Activated naive CD4-positive, alpha-beta T cell treated with anti-CD3 and anti-CD28 coated beads for 36 hours (primary cell): Measurements from ENCODE around the gene ADCY7. TPM values are rescaled to one million over a fixed set of nuclear protein-coding genes. Genes with fewer than 3 reads are reported as not detected.
A peak's percentile ranks its signal among the peaks of the same experiment; 100 is the strongest.

ENCODE experiments used
- CTCF ChIA-PET: fragments of 350-600 bp; sonication (Branson Sonifier 250); formaldehyde crosslinking; loops from one replicate; lab custom pipeline; 2021; ENCODE audit warnings: antibody characterized with exemption; lab: Charles Lee
- DNase-seq: peaks from one replicate; pipeline ENCODE4 v3.0.0-alpha.2; 2020
- H3K27ac Mint-ChIP-seq: one replicate; pipeline ENCODE4 v1.8.0; 2021; ENCODE audit warnings: mild to moderate bottlenecking, mixed read lengths
- H3K27me3 Mint-ChIP-seq: one replicate; pipeline ENCODE4 v1.8.0; 2021; ENCODE audit warnings: low read depth, mixed read lengths
- H3K36me3 Mint-ChIP-seq: one replicate; pipeline ENCODE4 v1.8.0; 2021; ENCODE audit warnings: low read depth, mixed read lengths
- H3K4me1 Mint-ChIP-seq: one replicate; pipeline ENCODE4 v1.8.0; 2021; ENCODE audit warnings: low read depth, mixed read lengths
- H3K4me3 Mint-ChIP-seq: one replicate; pipeline ENCODE4 v1.8.0; 2021; ENCODE audit warnings: mild to moderate bottlenecking, moderate library complexity, mixed read lengths
- H3K9me3 Mint-ChIP-seq: one replicate; pipeline ENCODE4 v1.8.0; 2021; ENCODE audit warnings: mixed read lengths
- intact Hi-C: fragments of 100-400 bp; cut with micrococcal nuclease; formaldehyde crosslinking; loops from one replicate; pipeline ENCODE4 v1.15.1; 2023
- total RNA-seq, 2 experiments: library from RNA; stranded (reverse); gene quantifications; one replicate each; pipeline ENCODE4 v1.2.3, GENCODE V29; 2021

The ADCY7 gene
- total RNA-seq: 10 to 100 TPM; 73.4 to 89.6 TPM

DNA sequence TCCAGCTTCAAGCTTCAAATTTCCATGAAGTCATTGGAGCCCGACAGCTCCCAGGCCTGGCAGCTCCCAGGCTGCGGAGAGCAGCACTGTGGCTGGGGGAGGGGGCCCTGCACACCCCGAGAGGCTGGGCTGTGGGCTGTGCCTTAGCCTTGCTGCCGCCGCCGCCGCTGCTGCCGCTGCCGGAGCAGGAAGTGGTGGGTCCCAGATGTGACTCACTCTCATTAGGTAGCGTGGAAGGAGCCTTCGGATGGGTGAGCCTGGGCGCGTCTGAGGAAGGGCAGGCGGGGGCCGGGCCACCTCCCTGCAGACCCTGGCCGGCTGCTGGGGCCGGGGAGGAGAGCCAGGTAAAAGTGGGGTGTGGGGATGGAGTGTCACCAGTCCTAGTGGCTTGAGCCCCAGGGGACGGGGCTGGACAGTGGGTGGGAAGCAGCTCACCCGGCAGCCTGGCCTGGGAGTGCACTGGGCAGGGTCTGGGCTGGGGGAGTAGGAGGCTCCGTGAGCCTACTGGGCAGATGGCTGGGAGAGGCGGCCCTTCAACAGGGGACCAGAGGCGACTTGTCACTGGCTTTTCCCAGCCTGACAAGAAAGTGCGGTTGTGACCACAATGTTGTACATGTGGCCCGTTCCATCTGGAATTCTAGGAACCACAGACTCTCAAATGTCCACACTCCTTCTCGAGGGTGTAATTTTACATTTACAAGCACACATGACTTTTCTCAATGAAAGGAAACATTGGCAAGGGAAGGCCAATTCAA lies at the start of gene ADCY7:
TSS of gene ADCY7 (plus strand) at position 215 of the 755 bp plus-strand sequence. CDS start 21,629 bp downstream, outside the sequence.
- Mint-ChIP-seq H3K9me3 (peaks cover 1% of the 10 kb centered on the region), H3K27me3 (peaks cover 3% of the 10 kb centered on the region), H3K27ac (peak within 1 kb of the TSS; percentile 94), H3K4me1 (peaks cover 60% of the 10 kb centered on the region), H3K36me3 (peaks cover 7% of the 10 kb centered on the region), H3K4me3 (peak within 1 kb of the TSS; percentile 86)
- CTCF ChIA-PET: interaction anchor here (0.5 to 3.4 kb wide), 6 partner anchors 8 to 88 kb away, joined by 3 to 30 read pairs (median 6); no protein-coding TSS in a partner anchor
- intact Hi-C loops: loop anchor here (1.0 to 5.0 kb wide), 6 partner anchors 11 to 199 kb away; partner anchors contain the start of genes BRD7 and HEATR3
- peak; percentile 91 for DNase-seq

- Mint-ChIP-seq H3K9me3 (no peaks in the 10 kb centered on the region), H3K4me3 (no peak overlapping the region), H3K27ac (no peak overlapping the region), H3K4me1 (peaks cover 9% of the 10 kb centered on the region), H3K36me3 (peaks cover 20% of the 10 kb centered on the region), H3K27me3 (no peaks in the 10 kb centered on the region)
- CTCF ChIA-PET: interaction anchor here (1.3 kb wide), 1 partner anchor 135 kb away, joined by 4 read pairs; no protein-coding TSS in a partner anchor
- intact Hi-C loops: no loop called here
- DNase-seq: no peak
Measured at GRCh38 chr16:50219402-50219975, 46.9 kb upstream of the ADCY7 start.

DNA sequence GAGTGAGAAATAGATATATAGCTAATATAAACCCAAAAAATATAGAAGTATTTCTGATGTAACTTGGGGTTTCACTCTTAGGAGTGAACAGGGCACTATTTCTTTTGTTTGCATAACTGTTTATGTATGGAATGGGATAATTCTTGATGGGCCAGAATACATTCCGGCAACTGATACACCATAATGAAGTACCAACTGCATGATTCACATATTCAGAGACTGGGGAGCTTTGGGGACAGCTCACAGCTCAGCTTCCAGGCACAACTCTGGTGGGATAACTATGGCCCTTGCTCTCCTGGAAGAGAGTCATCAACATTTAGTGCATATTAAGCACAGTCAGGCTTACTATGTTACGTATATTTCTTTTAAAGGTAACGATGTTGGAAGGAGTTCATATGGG lies 42.1 kb upstream of the ADCY7 start:
- Mint-ChIP-seq H3K27me3 (no peaks in the 10 kb centered on the region), H3K27ac (no peak overlapping the region), H3K36me3 (peaks cover 22% of the 10 kb centered on the region), H3K9me3 (no peaks in the 10 kb centered on the region), H3K4me1 (no peaks in the 10 kb centered on the region), H3K4me3 (no peak overlapping the region)
- intact Hi-C loops: no loop called here
- no peak for DNase-seq
- CTCF ChIA-PET: no interaction called here

DNA sequence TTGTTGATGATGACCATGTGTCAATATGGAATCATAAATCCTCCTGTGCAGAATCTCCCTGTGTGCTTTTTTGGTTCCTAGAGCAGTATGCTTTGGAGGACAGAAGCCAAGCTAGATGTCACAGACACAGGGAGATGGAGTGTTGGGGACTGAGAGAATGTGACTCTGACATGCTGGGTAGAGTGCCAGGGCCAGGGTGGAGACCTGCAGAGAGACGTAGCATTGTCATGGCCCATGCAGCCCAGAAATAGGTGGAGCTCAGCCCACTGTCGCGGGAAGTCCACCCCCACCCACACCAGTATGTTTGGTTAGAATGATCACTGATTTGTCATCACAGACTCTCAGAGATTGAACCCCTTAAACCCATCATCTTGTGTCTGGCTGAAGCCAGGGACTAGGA lies 39.2 kb upstream of the ADCY7 start:
- Mint-ChIP-seq H3K36me3 (peaks cover 21% of the 10 kb centered on the region), H3K27me3 (no peaks in the 10 kb centered on the region), H3K4me3 (no peak overlapping the region), H3K27ac (no peak overlapping the region), H3K4me1 (no peaks in the 10 kb centered on the region), H3K9me3 (no peaks in the 10 kb centered on the region)
- intact Hi-C loops: no loop called here
- DNase-seq: no peak
- CTCF ChIA-PET: interaction anchor here (0.7 to 1.1 kb wide), 3 partner anchors 16 to 159 kb away, joined by 3 to 5 read pairs (median 3); no protein-coding TSS in a partner anchor

GRCh38 chr16:50227665-50228064 lies 38.7 kb upstream of the ADCY7 start:
- intact Hi-C loops: no loop called here

DNA sequence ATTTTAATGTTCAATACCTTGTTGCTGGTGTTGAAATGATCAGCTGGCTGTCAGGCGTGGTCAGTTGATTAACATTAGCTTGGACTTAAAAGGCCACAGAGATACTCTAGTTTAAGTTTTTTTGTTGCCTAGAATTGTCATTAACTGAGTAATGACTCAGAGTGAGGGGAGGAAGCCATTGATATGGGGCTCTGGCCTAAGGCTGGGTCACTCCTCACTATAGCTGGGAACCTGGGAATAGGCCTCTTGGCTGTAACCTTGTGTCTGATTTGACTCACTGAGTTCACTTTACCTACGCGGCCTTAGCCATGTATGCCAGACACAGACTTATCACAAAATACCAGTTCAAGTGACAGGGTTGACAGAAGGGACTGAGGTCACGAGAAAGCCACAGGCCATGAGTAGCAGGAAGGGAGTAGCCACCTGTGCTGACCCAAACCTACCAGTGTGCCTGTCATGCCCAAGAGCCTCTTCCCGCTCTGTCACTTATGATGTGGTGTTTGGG lies 37.9 kb upstream of the ADCY7 start:
- Mint-ChIP-seq H3K4me1 (no peaks in the 10 kb centered on the region), H3K9me3 (no peaks in the 10 kb centered on the region), H3K4me3 (no peak overlapping the region), H3K36me3 (peaks cover 21% of the 10 kb centered on the region), H3K27me3 (no peaks in the 10 kb centered on the region), H3K27ac (no peak overlapping the region)
- no peak for DNase-seq
- CTCF ChIA-PET: interaction anchor here (1.3 kb wide), 1 partner anchor 578 kb away, joined by 3 read pairs; no protein-coding TSS in a partner anchor
- intact Hi-C loops: no loop called here

More at GRCh38 chr16:50227665-50228064, 38.7 kb upstream of the ADCY7 start:
- CTCF ChIA-PET: interaction anchor here (0.7 to 1.1 kb wide), 3 partner anchors 17 to 159 kb away, joined by 3 to 5 read pairs (median 3); no protein-coding TSS in a partner anchor
- Mint-ChIP-seq H3K36me3 (peaks cover 21% of the 10 kb centered on the region), H3K4me1 (no peaks in the 10 kb centered on the region), H3K9me3 (no peaks in the 10 kb centered on the region), H3K27ac (no peak overlapping the region), H3K4me3 (no peak overlapping the region), H3K27me3 (no peaks in the 10 kb centered on the region)
- no peak for DNase-seq

- CTCF ChIA-PET: interaction anchor here (0.6 to 1.3 kb wide), 2 partner anchors 27 to 577 kb away, joined by 3 read pairs; no protein-coding TSS in a partner anchor
Measured at GRCh38 chr16:50229149-50229726, 37.1 kb upstream of the ADCY7 start.

DNA sequence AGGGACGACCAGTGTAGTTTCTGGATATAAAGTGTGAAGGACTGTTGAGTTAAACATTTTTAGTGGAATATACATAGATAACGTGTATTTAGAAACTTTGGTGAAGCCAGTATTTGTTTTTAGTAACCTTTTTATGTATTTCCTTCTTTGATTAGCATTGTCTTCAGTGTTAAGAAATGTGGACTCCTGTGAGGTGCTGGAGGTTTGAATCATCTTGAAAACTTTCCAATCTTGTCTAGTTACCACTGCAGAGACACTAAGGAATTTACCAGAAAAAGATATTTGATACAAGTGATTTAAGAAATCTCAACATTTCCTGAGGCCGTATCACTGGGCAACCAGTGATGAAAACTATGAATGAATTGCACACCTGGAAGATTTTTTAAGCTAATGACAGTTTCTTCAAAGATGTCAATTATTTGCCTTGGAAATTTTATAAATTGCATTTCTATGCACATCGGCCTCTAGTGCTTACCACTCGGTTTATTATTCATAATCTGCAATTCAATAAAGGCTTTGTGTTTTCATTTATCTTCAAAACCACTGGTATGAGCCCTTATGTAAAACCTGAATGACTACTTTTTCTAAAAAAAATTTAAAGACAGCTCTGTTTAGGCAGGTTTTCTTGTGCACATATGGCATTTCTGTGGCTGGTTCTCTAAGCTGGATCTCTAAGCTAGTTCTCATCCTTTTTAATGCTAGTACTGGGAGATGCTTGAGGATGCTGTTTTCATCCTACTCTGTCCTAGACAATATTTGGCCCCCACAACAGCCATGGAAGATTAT lies 31.4 kb upstream of the ADCY7 start:
- no peak overlapping the region for H3K27ac Mint-ChIP-seq
- intact Hi-C loops: loop anchor here (5.0 kb wide), 1 partner anchor 572 kb away; no protein-coding TSS in a partner anchor
- no peaks in the 10 kb centered on the region for H3K36me3 Mint-ChIP-seq
- H3K4me3 Mint-ChIP-seq: no peak overlapping the region
- H3K4me1 Mint-ChIP-seq: no peaks in the 10 kb centered on the region
- CTCF ChIA-PET: interaction anchor here (0.6 kb wide), 1 partner anchor 34 kb away, joined by 3 read pairs; no protein-coding TSS in a partner anchor
- no peaks in the 10 kb centered on the region for H3K9me3 Mint-ChIP-seq
- no peaks in the 10 kb centered on the region for H3K27me3 Mint-ChIP-seq
- DNase-seq: no peak

More at GRCh38 chr16:50229149-50229726, 37.1 kb upstream of the ADCY7 start:
- Mint-ChIP-seq H3K36me3 (peaks cover 17% of the 10 kb centered on the region), H3K4me1 (no peaks in the 10 kb centered on the region), H3K27me3 (no peaks in the 10 kb centered on the region), H3K27ac (no peak overlapping the region), H3K4me3 (no peak overlapping the region), H3K9me3 (no peaks in the 10 kb centered on the region)
- intact Hi-C loops: no loop called here
- DNase-seq: no peak

DNA sequence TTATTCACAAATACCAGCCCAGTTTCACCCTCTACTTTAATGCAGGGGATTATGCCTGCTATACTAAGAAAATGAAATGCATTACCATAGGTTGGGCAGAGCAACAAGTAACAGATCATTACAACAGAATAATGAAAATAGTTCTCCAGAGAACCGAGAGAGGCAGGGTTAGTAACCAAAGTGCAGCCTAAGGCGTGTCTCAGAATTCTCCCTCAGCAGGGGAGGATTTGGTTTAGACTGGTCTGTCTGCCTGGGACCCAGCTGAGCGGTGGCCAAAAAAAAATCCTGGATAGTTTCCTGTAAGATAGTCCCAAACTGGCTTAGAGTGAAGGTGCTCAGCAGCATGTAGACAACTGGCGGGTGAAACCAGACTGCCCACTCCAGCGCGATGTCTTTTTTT lies 30.8 kb upstream of the ADCY7 start:
- intact Hi-C loops: no loop called here
- Mint-ChIP-seq H3K4me3 (no peak overlapping the region), H3K36me3 (no peaks in the 10 kb centered on the region), H3K27me3 (no peaks in the 10 kb centered on the region), H3K27ac (no peak overlapping the region), H3K4me1 (no peaks in the 10 kb centered on the region), H3K9me3 (no peaks in the 10 kb centered on the region)
- CTCF ChIA-PET: interaction anchor here (0.6 kb wide), 1 partner anchor 33 kb away, joined by 3 read pairs; no protein-coding TSS in a partner anchor
- no peak for DNase-seq

DNA sequence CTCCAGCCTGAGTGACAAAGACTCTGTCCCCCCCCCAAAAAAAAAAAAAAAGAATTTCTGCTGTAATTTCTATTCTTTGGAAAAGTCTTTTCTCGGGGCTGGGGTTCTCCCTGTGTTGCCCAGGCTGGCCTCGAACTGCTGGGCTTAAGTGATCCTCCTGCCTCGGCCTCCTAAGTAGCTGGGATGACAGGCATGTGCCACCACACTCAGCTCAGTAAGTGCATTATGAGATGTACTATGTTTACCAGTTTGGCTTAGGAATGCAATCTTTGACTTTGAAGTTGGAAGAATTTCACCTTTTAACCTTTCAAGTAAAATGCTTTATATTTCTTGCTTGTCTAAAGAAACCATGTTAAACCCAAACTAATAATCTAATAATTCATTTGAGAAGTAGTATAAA lies 28.0 kb upstream of the ADCY7 start:
- no peak for DNase-seq
- no peak overlapping the region for H3K4me3 Mint-ChIP-seq
- CTCF ChIA-PET: interaction anchor here (0.7 kb wide), 1 partner anchor 234 kb away, joined by 4 read pairs; no protein-coding TSS in a partner anchor
- H3K4me1 Mint-ChIP-seq: no peaks in the 10 kb centered on the region
- no peaks in the 10 kb centered on the region for H3K9me3 Mint-ChIP-seq
- H3K27ac Mint-ChIP-seq: no peak overlapping the region
- H3K27me3 Mint-ChIP-seq: no peaks in the 10 kb centered on the region
- intact Hi-C loops: no loop called here
- H3K36me3 Mint-ChIP-seq: no peaks in the 10 kb centered on the region

DNA sequence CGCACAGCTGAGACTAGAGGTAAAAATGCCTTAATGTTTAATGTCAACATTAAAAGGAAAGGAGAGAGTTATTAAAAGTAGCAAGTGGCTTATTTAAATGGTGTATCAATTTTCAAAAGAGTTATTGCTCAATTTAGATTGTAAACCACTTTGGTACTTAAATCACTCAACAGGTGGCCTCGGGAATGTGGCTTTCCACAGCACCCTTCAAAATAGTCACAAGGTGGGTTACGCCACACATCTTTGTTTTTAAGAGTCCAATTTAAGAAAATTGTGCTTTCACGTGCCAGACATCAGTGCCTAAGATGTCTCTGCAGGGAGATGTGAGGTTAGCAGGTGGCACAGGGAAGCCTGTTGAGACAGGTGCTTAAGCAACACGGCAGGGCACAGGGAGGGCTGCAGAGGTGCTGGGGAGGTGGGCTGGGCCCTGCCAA lies 27.5 kb upstream of the ADCY7 start:
- Mint-ChIP-seq H3K4me3 (no peak overlapping the region), H3K9me3 (no peaks in the 10 kb centered on the region), H3K27me3 (no peaks in the 10 kb centered on the region), H3K36me3 (no peaks in the 10 kb centered on the region), H3K4me1 (no peaks in the 10 kb centered on the region), H3K27ac (no peak overlapping the region)
- intact Hi-C loops: no loop called here
- CTCF ChIA-PET: no interaction called here
- DNase-seq: no peak
